ENCODE results near the gene LDLRAD4. TPM values are rescaled to one million over a fixed set of nuclear protein-coding genes. Genes with fewer than 3 reads are reported as not detected.
"Not testable (repeated sequence)": the region's sequence is repeated elsewhere in the genome, so short reads cannot be mapped to it uniquely, and the experiment has no call there.

Gene LDLRAD4
- polyA plus RNA-seq, 3 donors from 2014 or later: 4.8 to 11.3 (median 9.6) TPM

DNA sequence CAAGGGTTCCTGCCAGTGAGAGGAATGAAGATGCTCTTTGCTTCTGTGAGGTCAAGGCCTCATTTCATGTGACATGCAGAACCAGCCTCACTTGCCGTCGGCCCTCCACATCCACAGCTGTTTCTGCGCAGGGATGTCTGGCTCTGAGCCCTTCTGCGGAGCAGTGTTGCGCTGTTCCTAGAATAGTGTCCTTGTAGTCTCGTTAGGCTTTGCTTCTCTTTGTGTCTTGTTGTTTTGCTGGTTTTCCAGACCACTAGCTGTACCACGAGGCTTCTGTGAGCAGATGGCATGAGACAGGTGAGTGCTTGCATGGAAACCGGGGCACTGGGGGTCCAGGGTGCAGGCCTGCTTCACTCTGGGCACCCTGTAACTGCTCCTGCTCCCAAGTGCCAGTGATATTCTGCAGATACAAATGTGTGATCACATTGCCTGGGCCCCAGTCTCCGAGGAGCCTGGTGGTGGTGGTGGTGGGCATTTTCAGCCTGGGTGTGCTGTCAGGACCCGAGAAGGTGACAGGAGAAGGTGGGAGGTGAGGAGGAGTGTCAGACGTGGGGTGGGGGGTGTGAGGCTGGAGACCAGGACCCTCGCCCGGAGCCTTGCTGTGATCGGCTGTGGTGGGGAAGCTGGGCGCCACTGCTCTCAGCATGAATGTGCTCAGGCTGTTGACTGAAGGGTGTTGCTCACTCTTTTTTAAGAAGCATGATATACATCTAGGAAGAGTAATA, 34.3 kb downstream of the LDLRAD4 start:
- DNase-seq: no peak
- Mint-ChIP-seq H3K27ac (no peak overlapping the region), H3K27me3 (ENCODE audit: low read depth in 3 of 3) (peaks cover 0 to 5% (median 5%) of the 10 kb centered on the region in 3 donors), H3K9me3 (no peaks in the 10 kb centered on the region), H3K4me3 (no peak overlapping the region), H3K36me3 (no peaks in the 10 kb centered on the region), H3K4me1 (no peaks in the 10 kb centered on the region)

DNA sequence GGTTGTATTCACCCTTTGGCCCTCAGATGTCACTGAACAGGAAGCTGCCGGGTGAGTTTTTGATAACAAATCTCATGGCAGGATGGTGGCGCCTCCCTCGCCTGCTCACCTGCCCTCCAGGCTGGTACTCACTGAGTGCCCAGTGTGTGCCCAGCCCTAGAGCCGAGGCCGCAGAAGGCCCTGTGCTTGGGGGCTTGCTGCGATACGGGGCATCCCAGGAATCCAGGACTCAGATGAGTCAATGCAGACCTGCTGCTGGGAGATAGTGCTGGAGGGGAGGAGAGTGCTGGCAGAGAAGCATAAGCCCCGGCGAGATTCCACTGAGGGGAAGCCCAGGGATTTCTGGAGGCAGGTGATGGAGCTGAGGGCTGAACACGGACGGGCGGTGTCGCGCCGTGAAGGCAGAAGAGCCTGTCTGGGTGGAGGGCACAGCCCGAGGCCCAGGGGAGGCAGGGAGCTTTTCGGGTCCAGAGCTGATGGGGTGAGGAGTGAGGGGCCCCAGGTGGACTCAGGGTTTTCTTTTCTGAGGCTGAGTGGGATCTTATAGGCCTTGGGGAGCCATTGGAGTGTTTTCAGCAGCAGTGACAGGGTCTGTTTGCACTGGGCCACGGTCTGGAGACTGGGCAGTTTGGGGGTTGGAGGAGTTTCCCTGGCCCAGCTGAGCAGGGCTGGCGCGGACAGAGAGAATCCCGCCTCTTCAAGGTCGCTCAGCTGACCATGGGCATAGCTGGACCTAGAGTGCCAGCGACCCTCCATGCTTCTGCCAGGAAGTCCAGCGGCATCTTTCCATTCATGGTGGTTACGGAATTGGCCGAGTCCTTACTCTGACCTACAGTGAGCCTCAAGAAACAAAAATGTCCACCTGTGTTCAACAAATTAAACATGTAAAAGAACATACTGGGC, 35.5 kb downstream of the LDLRAD4 start:
- Mint-ChIP-seq H3K36me3 (no peaks in the 10 kb centered on the region), H3K9me3 (no peaks in the 10 kb centered on the region), H3K4me3 (no peak overlapping the region), H3K27me3 (ENCODE audit: low read depth in 3 of 3) (peaks cover 2 to 5% (median 2%) of the 10 kb centered on the region in 3 donors), H3K27ac (no peak overlapping the region), H3K4me1 (no peaks in the 10 kb centered on the region)
- no peak for DNase-seq

DNA sequence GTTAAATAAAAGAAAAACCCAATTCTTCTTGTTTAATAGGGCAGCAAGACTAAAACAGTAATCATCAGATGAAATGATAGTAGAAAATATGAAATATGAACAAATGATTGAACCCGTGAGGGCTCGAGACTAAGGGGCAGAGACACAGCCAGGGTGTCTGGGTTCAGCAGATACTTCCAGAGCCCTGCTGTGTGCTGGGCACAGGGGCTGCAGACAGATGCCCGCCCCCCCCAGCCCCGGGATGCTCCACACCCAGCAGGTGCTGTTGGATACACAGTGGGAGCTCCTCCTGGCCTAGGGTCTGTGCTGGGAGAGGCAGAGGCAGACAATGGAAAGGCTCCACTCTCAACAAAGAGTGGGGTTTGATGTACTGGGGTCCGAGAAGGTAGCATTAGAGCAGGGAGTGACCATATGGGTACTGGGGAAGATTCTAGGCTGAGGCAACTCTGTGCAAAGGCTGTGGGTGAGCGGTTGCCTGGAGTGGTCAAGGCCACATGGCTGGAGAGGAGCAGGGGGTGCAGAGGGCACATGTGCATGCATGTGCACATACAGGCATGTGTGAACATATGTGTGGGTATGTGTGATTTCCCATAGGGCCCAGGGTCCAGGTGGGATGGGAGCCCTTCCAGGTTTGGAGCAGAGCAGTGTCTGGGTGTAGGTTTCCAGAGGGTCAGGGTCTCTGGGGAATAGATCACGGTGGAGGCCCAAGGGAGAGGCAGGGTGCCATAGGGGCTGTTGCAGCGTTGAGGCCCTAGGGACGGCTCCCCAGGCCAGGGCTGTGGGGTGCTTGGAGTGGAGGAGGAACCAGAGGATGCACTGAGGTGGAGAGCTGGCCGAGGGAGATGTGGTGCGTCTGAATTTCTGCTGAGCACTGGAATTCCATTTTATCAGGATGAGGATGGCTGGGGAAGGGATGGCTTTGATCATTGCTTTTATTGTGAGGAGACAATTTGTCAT, 36.7 kb downstream of the LDLRAD4 start:
- no peak for DNase-seq
- no peaks in the 10 kb centered on the region for H3K4me1 Mint-ChIP-seq

DNA sequence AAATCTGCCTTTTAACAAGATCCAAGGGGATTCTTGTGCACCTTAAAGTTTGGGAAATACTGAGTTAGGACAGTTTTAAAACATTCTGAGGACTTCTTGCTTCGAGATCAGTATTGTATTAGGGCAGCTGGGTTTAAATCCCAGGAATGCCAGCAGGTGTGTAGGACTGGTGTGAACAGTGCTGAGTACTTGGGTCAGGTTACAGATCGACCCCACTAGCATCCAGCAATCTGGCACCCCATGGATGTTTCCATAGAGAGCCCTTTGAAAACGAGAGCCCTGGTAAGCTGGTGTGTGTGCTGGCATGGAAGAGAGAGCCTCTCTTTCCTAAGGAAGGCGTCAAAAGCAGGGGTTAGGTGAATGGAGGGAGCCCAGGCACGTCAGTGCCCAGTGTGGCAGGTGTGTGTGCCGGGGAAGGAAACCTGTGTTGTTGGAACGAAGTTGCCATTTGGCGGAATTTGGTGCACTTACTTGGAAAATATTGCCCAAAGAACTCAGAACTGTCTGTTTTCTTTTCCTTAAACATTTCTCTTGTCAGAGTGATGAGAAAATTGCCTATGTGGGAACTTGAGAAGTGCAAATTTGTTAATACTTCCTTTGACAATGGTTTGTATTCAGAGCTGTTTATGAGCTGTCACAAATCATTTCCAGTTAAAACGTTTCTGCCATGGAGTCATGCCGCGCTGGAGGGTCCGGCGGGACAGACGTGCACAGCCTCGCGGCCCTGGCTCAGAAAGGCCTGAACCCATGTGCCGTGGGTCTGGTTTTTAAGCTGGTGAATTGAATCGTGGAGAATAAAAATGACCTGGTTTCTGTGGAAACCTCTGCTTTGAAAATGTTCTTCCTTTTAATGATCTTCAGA, 38.1 kb downstream of the LDLRAD4 start:
- no peaks in the 10 kb centered on the region for H3K9me3 Mint-ChIP-seq
- H3K27me3 Mint-ChIP-seq (ENCODE audit: low read depth in 3 of 3): peaks cover 2 to 8% (median 6%) of the 10 kb centered on the region in 3 donors
- DNase-seq: no peak
- H3K4me1 Mint-ChIP-seq: peaks cover 0 to 2% of the 10 kb centered on the region in 2 donors
- no peak overlapping the region for H3K4me3 Mint-ChIP-seq
- H3K27ac Mint-ChIP-seq: no peak overlapping the region
- no peaks in the 10 kb centered on the region for H3K36me3 Mint-ChIP-seq

More for the DNA sequence above, 36.7 kb downstream of the LDLRAD4 start:
- H3K4me3 Mint-ChIP-seq: no peak overlapping the region
- H3K9me3 Mint-ChIP-seq: no peaks in the 10 kb centered on the region
- peaks cover 2 to 5% (median 2%) of the 10 kb centered on the region in 3 donors for H3K27me3 Mint-ChIP-seq (ENCODE audit: low read depth in 3 of 3)
- H3K36me3 Mint-ChIP-seq: no peaks in the 10 kb centered on the region
- no peak overlapping the region for H3K27ac Mint-ChIP-seq

DNA sequence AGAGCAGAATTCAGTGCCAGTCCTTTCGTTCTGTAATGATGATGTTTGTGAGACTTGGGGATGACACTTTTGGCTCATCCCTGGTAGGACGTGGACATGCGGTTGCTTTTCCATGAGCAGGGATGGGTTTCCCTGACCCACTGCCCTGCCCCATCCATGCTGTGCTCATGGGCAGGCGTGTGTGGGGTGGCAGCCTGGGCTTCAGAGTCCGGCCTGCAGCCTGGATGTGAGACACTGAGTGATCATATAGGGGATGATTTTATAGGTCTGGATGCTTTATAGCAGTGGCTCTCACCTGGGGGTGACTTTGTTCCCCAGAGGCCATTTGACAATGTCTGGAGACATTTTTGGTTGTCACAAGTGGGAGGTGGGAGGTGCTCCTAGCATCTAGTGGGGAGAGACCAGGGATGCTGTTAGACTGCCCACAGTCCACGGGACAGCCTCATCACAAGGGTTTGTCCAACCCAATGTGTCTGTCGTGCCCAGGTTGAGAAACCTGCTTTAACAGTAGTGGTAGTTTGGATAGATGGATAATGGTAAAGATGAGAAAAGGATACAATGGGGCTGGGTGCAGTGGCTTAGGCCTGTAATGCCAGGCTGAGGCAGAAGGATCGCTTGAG, 38.9 kb downstream of the LDLRAD4 start:
- peaks cover 0 to 2% of the 10 kb centered on the region in 2 donors for H3K4me1 Mint-ChIP-seq
- no peaks in the 10 kb centered on the region for H3K9me3 Mint-ChIP-seq
- H3K27ac Mint-ChIP-seq: no peak overlapping the region
- H3K36me3 Mint-ChIP-seq: no peaks in the 10 kb centered on the region
- H3K27me3 Mint-ChIP-seq (ENCODE audit: low read depth in 3 of 3): peaks cover 2 to 8% (median 6%) of the 10 kb centered on the region in 3 donors
- H3K4me3 Mint-ChIP-seq: no peak overlapping the region
- DNase-seq: no peak

DNA sequence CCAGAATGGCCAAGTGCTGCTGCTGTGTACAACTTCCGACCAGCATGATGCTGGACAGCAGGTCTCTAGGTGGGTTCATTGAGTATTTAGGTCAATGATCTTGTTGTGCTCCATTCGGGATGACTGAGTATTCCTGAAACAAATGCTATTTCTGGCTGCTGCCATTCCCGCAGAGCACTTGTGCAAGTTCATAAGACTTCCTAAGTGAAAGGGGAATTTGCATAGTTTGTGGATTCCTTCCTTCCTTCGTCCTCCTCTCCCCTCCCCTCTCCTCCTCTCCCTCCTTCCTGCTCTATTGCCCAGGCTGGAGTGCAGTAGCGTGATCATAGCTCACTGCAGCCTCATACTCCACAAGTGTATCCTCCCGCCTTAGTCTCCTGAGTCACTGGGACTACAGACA, 40.4 kb downstream of the LDLRAD4 start:
- no peak overlapping the region for H3K27ac Mint-ChIP-seq
- H3K36me3 Mint-ChIP-seq: no peaks in the 10 kb centered on the region
- peaks cover 2 to 8% (median 5%) of the 10 kb centered on the region in 3 donors for H3K27me3 Mint-ChIP-seq (ENCODE audit: low read depth in 3 of 3)
- no peak for DNase-seq
- no peak overlapping the region for H3K4me3 Mint-ChIP-seq
- no peaks in the 10 kb centered on the region for H3K9me3 Mint-ChIP-seq
- peaks cover 0 to 2% of the 10 kb centered on the region in 2 donors for H3K4me1 Mint-ChIP-seq

DNA sequence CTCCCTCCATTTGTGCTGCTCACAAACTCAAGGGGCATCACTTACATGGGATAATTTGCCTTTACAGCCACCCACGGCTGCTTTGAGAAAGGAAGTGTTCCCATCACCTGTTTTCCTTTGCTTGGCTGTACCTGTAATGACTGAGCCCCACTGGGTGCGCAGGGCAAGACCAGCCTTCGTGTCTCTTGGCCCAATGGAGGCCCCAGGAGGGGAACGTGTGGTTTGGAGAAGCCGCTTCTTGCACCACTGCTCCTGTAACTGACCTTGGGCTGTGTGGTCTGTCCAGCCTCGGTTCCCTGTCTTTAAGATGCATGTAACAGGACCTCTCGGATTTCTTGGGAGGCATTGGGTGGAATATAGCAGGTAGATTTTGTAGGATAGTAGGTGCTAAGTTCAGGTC, 41.1 kb downstream of the LDLRAD4 start:
- Mint-ChIP-seq H3K9me3 (no peaks in the 10 kb centered on the region), H3K4me1 (peaks cover 0 to 2% of the 10 kb centered on the region in 2 donors), H3K27me3 (ENCODE audit: low read depth in 3 of 3) (peaks cover 2 to 8% (median 5%) of the 10 kb centered on the region in 3 donors), H3K36me3 (no peaks in the 10 kb centered on the region), H3K4me3 (no peak overlapping the region), H3K27ac (no peak overlapping the region)
- no peak for DNase-seq

DNA sequence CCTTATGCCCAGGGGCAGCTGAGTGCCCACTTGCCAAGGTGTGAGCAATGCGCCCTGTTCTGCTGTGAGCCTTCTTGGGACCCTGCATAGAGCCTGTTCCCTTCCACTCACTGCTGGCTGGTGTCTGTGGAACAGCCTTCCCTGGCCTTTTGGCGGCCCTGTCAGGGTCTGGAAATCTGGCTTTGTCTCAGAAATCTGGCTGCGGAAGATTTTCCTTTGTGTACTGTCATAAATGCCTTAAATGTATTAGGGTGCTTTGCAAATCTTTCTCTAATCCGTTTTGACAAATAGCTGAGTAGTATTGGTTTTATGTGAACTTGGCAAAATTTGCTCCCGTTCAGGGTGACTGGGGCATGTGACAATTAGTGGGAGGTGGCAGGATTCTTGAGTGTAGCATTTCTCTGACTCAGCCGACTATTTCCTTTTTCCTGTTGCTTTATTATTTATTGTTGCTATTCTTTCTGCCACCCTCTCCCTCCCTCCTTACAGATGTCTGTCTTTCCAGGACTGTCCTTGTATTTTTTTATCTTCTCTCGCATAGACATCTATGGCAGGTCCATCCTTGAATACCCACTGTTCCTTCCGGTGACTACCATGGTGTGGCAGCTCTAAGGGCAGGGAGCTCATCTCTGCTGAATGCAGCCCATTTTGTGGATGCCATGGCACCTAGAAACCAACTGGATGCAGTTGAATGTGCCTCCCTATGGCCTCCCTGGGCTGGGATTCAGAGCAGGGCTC, 41.8 kb downstream of the LDLRAD4 start:
- Mint-ChIP-seq H3K27ac (no peak overlapping the region), H3K4me3 (no peak overlapping the region), H3K9me3 (no peaks in the 10 kb centered on the region), H3K4me1 (peaks cover 0 to 2% of the 10 kb centered on the region in 2 donors), H3K36me3 (no peaks in the 10 kb centered on the region), H3K27me3 (ENCODE audit: low read depth in 3 of 3) (peaks cover 2 to 8% (median 8%) of the 10 kb centered on the region in 3 donors)
- DNase-seq: no peak

DNA sequence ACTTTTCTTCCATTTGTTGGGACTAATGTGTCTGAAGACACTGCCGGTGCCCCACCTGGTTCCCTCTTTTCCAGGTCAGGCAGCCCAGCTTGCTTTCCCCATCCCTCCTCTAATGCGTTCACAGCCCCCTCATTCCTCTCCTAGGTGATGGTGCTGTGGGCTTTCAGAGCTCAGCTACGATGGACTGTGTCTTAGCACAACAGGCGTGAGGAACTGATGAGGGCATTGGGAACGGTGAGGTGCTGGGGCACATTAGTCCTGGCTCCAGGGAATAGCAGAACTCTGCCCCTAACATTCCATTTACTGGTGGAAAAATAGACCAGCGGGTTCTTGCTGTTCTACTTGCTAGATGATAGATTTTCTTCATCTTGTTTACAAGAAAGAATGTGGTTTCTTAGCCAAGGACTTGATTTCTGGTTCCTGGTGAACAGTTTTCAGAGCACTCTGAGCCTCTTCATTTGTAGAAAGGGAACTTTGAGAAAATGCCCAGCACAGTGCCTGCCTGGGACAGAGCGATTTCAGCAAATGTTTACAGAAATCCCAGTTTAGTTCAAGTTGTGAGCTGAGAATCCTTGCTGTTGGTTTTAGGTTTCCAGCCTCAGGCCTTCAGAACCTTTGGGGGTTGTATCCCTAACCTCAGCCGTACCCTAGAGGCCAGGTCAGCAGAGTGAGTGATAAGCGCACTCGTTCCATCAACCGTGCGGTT, 42.5 kb downstream of the LDLRAD4 start:
- Mint-ChIP-seq H3K27me3 (ENCODE audit: low read depth in 3 of 3) (peaks cover 2 to 8% (median 6%) of the 10 kb centered on the region in 3 donors), H3K4me1 (peaks cover 0 to 2% of the 10 kb centered on the region in 2 donors), H3K36me3 (no peaks in the 10 kb centered on the region), H3K27ac (no peak overlapping the region), H3K9me3 (no peaks in the 10 kb centered on the region), H3K4me3 (no peak overlapping the region)
- no peak for DNase-seq

DNA sequence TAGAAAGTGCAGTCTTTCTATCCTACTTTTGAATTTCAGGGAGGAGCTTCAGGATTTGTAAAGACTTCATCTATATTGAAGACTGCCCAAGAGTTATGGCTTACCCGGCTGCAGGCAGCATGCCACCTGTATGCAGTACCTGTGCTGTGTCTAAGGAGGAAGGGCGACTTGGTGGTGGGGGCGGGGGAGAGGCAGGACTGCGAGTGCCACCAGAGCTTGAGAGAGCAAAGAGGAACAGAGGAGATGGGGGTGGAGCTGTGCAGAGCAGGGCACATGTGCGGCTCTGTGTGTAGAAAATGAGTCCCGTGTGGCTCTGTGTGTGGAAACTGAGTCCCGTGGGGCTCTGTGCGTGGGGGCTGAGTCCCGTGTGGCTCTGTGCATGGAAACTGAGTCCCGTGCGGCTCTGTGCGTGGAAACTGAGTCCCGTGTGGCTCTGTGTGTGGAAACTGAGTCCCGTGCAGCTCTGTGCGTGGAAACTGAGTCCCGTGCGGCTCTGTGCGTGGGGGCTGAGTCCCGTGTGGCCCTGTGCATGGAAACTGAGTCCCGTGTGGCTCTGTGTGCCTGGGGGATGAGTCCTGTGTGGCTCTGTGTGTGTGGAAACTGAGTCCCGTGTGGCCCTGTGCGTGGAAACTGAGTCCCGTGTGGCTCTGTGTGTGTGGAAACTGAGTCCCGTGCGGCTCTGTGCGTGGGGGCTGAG, 43.2 kb downstream of the LDLRAD4 start:
- peaks cover 0 to 2% of the 10 kb centered on the region in 2 donors for H3K4me1 Mint-ChIP-seq

DNA sequence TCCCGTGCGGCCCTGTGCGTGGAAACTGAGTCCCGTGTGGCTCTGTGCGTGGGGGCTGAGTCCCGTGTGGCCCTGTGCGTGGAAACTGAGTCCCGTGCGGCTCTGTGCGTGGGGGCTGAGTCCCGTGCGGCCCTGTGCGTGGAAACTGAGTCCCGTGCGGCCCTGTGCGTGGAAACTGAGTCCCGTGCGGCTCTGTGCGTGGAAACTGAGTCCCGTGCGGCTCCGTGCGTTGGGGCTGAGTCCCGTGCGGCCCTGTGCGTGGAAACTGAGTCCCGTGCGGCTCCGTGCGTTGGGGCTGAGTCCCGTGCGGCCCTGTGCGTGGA, 43.8 kb downstream of the LDLRAD4 start:
- H3K36me3 Mint-ChIP-seq; DNase-seq; H3K27ac Mint-ChIP-seq; H3K27me3 Mint-ChIP-seq (ENCODE audit: low read depth in 3 of 3); H3K4me3 Mint-ChIP-seq; H3K4me1 Mint-ChIP-seq; H3K9me3 Mint-ChIP-seq: not testable (repeated sequence)

More for the DNA sequence above, 43.2 kb downstream of the LDLRAD4 start:
- H3K27ac Mint-ChIP-seq: no peak overlapping the region
- no peak for DNase-seq
- no peaks in the 10 kb centered on the region for H3K9me3 Mint-ChIP-seq
- H3K27me3 Mint-ChIP-seq (ENCODE audit: low read depth in 3 of 3): peaks cover 2 to 8% (median 6%) of the 10 kb centered on the region in 3 donors
- no peak overlapping the region for H3K4me3 Mint-ChIP-seq
- H3K36me3 Mint-ChIP-seq: no peaks in the 10 kb centered on the region

Measured in immature natural killer cell (primary cell).